AG09319 (cell line): Measurements from ENCODE around the gene VANGL2.

ENCODE experiments used
- DNase-seq: peaks from one replicate; pipeline ENCODE4 v3.0.0-alpha.2; 2010; ENCODE audit warnings: low read depth; ENCODE audit errors: extremely low read depth
- TF ChIP-seq, protein P1 (sequence below): IDR thresholded peaks from 2 replicates; pipeline ENCODE4 v1.5.1; 2011; ENCODE audit warnings: low read depth, mild to moderate bottlenecking, inconsistent platforms, low read length, moderate library complexity

Gene VANGL2

DNA sequence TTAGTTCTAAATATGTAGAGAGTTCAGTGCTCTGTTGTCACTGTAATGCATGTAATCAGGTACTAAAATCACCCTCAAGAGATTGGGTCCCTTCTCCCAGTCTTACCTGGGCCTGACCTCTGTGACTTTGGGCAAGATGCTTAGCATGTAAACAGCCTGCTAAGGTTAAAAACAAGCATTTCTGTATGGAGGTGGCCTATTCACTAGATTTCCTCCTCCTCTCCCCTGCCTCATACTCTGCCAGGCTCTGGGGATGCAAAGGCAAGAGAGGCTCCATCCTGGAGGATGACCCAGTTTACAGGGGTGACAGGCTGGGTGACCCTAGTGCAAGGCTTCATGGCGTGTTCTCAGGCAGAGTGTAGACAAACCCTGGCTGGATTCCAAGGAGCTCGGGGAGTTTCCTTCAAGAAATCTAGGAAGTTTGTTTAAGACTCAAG lies 28.8 kb downstream of the VANGL2 start:
- DNase-seq = no peak
- TF ChIP-seq, protein P1, sequence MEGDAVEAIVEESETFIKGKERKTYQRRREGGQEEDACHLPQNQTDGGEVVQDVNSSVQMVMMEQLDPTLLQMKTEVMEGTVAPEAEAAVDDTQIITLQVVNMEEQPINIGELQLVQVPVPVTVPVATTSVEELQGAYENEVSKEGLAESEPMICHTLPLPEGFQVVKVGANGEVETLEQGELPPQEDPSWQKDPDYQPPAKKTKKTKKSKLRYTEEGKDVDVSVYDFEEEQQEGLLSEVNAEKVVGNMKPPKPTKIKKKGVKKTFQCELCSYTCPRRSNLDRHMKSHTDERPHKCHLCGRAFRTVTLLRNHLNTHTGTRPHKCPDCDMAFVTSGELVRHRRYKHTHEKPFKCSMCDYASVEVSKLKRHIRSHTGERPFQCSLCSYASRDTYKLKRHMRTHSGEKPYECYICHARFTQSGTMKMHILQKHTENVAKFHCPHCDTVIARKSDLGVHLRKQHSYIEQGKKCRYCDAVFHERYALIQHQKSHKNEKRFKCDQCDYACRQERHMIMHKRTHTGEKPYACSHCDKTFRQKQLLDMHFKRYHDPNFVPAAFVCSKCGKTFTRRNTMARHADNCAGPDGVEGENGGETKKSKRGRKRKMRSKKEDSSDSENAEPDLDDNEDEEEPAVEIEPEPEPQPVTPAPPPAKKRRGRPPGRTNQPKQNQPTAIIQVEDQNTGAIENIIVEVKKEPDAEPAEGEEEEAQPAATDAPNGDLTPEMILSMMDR = no peak

DNA sequence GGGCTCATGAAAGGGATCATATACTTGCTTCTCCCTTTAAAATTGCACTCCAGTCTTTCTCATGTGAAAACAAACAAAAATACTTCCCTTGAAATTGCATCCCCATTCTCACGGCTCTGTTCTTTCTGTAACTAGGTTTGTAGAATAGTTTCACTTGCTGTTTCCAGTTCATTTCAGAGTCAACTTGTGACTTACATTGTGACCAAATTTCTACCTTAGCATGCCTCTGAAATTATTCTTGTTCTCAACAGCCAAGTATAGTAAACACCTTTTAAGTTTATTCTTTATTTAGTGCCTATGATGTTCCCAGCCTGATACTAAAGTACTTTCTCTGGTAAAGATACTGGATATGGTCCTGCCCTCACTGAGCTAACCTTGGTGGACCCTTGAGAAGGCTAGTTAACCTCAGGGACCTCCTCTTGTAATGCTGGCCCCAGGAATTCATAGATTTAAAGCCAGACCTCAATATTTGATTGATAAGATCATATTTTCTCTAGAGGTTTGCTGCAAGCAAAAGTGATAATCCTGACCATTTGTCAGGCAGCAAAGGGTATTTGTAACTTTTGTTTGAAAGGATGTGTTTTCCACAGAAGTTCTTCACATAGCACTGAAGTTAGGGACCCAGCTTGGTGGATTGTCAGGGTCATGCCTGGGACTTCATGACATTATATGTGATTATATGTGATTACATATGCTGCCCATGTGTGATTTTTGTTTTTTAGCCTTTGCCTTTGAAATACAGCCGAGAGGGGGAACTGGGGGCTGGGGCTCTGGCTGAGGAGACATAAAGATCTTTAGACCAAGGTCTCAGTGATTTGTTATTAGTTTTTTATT lies 29.6 kb downstream of the VANGL2 start:
- DNase-seq = no peak
- TF ChIP-seq, protein P1 = no peak

DNA sequence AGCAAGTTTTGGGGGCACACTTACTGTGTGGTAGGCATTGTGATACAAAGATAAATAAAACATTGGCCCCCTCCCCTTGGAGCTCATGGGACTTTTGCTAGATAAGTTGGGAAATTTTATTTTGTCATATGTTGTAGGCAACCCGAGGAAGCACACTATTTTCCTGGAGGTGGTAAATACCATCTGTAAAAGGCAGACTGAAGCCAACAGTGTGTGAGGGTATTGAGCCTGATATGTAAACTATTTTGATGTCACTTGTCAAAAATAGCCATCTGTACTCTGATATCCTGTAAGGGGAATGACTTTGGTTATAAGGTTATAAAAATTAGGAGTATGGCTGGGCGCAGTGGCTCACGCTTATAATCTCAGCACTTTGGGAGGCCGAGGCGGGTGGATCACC lies 30.6 kb downstream of the VANGL2 start:
- DNase-seq = no peak
- TF ChIP-seq, protein P1 = no peak

DNA sequence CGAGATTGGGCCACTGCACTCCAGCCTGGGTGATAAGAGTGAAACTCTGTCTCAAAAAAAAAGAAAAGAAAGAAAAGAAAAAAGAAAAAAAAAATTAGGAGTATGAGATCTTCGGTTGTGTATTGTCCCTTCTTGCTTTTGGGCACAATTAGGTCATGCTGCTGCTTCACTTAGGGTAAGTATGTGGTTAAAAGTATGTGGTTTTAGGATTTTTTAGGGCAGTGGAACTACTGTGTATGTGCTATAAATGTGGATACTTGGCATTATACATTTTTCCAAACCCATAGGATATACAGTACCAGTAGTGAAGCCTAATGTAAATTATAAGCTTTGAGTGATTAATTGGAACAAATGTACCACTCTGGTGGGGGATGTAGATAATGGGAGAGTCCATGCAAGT lies 31.2 kb downstream of the VANGL2 start:
- no peak for DNase-seq
- TF ChIP-seq, protein P1 = no peak

DNA sequence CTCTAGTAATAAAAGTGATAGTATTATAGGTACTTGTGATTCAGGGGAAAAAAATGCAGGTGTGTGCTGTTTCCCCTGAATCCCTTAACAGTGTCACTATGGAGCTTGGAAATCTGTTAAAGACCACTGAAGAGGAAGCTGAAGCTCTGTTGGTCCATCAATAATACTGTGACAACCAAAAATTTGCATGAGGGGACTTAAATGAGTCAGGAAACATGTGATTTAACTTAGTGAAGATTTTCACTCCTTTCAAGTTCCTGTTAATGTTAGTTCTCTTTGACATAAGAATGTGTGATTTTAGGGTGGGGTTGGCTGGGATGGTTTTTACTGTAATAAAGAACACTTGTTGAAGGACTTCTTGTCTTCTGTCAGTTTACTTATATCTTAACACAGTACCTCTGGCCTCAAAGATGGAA lies 32.0 kb downstream of the VANGL2 start:
- no peak for DNase-seq
- TF ChIP-seq, protein P1 = no peak

DNA sequence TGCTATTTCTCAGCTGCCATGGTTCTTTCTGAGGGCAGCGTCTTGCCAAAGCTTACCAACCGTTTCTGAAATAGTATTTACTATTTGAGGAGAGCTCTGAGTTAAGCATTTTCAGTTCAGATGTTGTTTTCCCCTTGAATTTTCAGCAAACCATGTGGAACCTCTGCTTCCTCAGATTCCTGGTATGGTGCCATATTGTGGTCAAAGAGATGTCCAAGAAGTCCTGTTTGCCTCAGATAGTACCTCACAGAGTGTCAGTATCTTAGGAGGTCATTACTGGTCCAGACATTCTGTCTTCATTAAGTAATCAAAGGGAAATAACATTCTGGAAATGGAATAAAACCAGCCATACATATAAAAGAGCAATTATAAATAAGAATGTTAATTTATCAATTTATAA lies 36.6 kb downstream of the VANGL2 start:
- TF ChIP-seq, protein P1 = no peak
- no peak for DNase-seq

DNA sequence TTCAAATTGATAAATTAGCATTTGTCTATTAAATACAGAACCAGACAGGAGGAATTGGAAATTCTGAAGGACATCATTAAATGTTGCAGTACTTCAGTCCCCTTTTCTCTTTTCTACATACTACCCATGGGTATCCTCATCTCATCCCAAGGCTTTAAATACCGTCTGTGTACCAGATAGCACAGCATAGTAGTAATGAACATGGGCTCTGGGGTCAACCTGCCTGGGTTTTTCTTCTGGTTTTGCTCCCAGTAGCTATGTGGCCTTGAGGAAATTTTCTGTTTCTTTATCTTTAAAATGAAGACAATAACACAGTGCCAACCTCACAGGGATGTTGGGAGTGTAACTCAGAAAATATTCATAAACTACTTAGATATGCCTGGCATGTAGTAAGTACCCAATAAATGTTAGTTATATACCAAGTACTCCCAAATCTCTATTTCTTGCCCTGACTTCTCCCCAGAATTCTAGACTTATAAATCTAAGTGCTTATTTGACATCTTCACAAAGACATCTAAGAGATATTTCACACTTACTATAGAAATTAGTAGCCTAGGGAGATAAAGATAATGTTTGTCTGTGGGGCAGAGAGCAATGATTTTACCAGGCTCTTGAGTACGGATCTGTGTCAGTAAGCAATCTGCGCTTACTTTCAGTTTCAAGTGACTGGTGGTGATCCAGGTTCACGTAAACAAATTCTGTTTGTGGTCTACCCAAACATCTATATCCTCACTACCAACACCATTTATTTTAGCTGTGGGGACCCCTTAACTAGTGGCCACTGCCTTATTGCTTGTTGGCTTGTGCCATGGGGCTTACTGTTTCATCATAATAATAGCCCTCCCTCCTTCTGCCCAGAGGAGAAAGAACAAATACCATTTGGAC lies 37.3 kb downstream of the VANGL2 start:
- DNase-seq = no peak
- TF ChIP-seq, protein P1 = no peak
